Hepatic stellate cell (primary cell): Measurements from ENCODE around the gene SPTLC1.
"Not testable (repeated sequence)": the region's sequence is repeated elsewhere in the genome, so short reads cannot be mapped to it uniquely, and the experiment has no call there.

Experiments used
- DNase-seq: peaks from one replicate; pipeline ENCODE4 v3.0.0; 2011; ENCODE audit warnings: low spot score

The SPTLC1 gene

GRCh38 chr9:92140074-92140753 is 25.0 kb upstream of the SPTLC1 start:
- DNase-seq: peak; percentile 78

- DNase-seq: peak; percentile 64
Measured at GRCh38 chr9:92138960-92139540, 23.8 kb upstream of the SPTLC1 start.

GRCh38 chr9:92138157-92138959 is 23.1 kb upstream of the SPTLC1 start:
- peak; percentile 66 for DNase-seq

- DNase-seq: no peak
Measured at GRCh38 chr9:92136184-92136858, 21.1 kb upstream of the SPTLC1 start.

GRCh38 chr9:92135576-92135975 is 20.4 kb upstream of the SPTLC1 start:
- no peak for DNase-seq

GRCh38 chr9:92133949-92134604 is 18.9 kb upstream of the SPTLC1 start:
- DNase-seq: peak; percentile 90

GRCh38 chr9:92132913-92133312 is 17.7 kb upstream of the SPTLC1 start:
- not testable (repeated sequence) for DNase-seq

- no peak for DNase-seq
Measured at GRCh38 chr9:92132501-92132900, 17.3 kb upstream of the SPTLC1 start.

GRCh38 chr9:92122800-92123199 is 7.6 kb upstream of the SPTLC1 start:
- no peak for DNase-seq

GRCh38 chr9:92122061-92122460 is 6.8 kb upstream of the SPTLC1 start:
- DNase-seq: no peak

- DNase-seq: no peak
Measured at GRCh38 chr9:92121265-92121664, 6.1 kb upstream of the SPTLC1 start.

GRCh38 chr9:92120138-92120537 is 4.9 kb upstream of the SPTLC1 start:
- no peak for DNase-seq

- DNase-seq: no peak
Measured at GRCh38 chr9:92119586-92119985, 4.4 kb upstream of the SPTLC1 start.

- no peak for DNase-seq
Measured at GRCh38 chr9:92108122-92108521, 7.1 kb downstream of the SPTLC1 start.

- DNase-seq: not testable (repeated sequence)
Measured at GRCh38 chr9:92105446-92106225, 9.6 kb downstream of the SPTLC1 start.

- not testable (repeated sequence) for DNase-seq
Measured at GRCh38 chr9:92103601-92104000, 11.6 kb downstream of the SPTLC1 start.

GRCh38 chr9:92100237-92100911 is 14.8 kb downstream of the SPTLC1 start:
- DNase-seq: peak; percentile 80

- DNase-seq: no peak
Measured at GRCh38 chr9:92098638-92099037, 16.6 kb downstream of the SPTLC1 start.

GRCh38 chr9:92097997-92098482 is 17.2 kb downstream of the SPTLC1 start:
- DNase-seq: no peak

- no peak for DNase-seq
Measured at GRCh38 chr9:92095236-92095635, 20.0 kb downstream of the SPTLC1 start.
